Retinal pigment epithelial cell (primary cell): ENCODE results near the gene RGN.

ENCODE experiments used
- DNase-seq: peaks from one replicate; pipeline ENCODE4 v3.0.0-alpha.2; 2010; ENCODE audit warnings: low read depth
- H3K4me3 ChIP-seq: 2 replicates; pipeline ENCODE4 v1.5.1; 2011; ENCODE audit warnings: mild to moderate bottlenecking, low read length, control low read depth, moderate library complexity
- TF ChIP-seq, protein P1 (sequence below): conservative IDR thresholded peaks from 2 replicates; pipeline ENCODE4 v1.5.1; 2011; ENCODE audit warnings: low read depth, low read length, control low read depth, inconsistent platforms

Gene RGN

DNA sequence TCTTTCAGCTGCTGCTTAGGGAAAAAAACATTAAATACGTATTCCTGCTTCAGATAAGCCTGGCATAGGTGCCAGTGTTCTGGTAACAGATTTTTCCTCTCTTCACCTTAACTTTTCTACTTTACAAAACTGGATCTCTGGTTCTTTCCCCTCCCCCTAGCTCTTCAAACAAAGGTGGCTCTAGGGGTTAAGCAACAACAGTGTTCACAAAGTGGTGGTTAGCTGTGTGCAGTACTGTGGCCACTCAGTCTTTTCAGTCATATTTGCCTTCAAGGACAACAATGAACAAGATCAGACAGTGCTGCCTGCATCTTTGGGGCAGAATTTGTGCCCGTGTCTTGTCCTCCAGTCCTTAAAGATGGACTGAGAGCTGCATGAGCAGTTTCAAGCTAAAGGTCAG lies 15.1 kb upstream of the RGN start:
- no peak overlapping the region for H3K4me3 ChIP-seq
- TF ChIP-seq, protein P1, sequence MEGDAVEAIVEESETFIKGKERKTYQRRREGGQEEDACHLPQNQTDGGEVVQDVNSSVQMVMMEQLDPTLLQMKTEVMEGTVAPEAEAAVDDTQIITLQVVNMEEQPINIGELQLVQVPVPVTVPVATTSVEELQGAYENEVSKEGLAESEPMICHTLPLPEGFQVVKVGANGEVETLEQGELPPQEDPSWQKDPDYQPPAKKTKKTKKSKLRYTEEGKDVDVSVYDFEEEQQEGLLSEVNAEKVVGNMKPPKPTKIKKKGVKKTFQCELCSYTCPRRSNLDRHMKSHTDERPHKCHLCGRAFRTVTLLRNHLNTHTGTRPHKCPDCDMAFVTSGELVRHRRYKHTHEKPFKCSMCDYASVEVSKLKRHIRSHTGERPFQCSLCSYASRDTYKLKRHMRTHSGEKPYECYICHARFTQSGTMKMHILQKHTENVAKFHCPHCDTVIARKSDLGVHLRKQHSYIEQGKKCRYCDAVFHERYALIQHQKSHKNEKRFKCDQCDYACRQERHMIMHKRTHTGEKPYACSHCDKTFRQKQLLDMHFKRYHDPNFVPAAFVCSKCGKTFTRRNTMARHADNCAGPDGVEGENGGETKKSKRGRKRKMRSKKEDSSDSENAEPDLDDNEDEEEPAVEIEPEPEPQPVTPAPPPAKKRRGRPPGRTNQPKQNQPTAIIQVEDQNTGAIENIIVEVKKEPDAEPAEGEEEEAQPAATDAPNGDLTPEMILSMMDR = no peak
- DNase-seq = no peak

DNA sequence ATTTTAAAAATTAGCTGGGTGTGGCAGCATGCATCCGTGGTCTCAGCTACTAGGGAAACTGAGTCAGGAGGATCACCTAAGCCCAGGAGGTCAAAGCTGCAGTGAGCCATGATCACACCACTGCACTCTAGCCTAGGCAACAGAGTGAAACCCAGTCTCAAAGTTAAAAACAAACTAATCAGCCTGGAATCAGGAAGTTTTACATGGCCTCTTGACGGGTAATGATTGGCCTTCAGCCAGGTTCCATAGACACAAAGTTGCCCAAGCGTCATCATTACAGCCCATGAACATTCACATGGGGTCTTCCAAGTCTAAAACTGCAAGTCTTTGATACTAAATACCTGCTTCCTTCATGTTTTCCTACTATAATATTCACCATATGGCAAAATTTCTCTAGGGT lies 10.0 kb upstream of the RGN start:
- TF ChIP-seq, protein P1 = no peak
- H3K4me3 ChIP-seq = no peak overlapping the region
- no peak for DNase-seq

DNA sequence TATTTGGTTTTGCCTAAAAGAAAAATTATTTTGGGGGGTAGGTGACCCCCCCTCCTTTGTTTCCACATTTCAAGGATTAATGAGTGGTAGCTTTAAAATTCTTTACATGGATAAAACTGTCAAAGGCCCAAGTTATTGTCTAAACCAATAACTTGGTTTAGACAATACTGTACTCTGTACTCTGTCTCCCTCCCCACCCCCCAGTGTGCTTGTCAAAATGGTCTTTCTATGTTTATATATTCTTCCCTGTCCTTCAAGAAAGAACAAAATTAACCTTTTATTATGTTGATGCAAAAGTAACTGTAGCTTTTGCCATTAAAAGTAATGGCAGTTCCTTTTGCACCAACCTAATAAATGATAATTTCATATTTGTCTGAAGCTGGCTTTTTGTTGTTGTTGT lies 9.5 kb upstream of the RGN start:
- no peak overlapping the region for H3K4me3 ChIP-seq
- no peak for DNase-seq
- TF ChIP-seq, protein P1 = no peak

DNA sequence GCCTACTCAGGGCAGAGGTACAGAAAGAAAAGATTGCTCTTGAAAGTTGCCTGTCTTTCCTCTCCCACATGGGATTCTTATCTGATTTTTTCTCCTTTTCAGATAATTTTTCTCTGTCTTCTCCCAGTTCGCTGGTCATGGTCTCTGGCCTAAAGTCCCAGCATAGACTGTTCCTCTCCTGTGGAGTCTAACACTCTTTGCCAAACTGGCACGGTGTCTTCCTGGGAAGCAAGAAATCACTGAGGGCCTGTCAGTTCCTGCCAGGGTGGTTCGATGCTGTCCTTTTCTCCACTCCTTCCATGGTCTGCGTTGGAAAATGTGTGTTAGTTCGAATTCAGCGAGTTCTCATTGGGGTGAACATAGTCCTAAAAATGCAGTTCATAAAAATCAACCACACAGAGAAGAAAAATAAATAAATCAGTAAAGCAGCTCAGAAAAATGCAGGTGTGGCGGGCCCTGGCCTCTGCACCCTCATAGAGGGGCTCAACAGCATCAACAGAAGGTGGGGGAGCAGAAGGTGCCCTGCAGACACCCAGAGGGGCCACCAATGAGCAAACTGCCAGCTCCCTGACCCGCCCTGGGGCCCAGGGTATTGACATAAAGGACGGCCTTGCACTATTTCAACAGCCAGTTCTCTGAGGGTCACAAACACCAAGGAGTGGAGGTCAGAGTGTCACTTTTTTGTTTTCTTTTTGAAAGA lies 2.1 kb downstream of the RGN start:
- TF ChIP-seq, protein P1 = no peak
- no peak overlapping the region for H3K4me3 ChIP-seq
- DNase-seq = no peak

DNA sequence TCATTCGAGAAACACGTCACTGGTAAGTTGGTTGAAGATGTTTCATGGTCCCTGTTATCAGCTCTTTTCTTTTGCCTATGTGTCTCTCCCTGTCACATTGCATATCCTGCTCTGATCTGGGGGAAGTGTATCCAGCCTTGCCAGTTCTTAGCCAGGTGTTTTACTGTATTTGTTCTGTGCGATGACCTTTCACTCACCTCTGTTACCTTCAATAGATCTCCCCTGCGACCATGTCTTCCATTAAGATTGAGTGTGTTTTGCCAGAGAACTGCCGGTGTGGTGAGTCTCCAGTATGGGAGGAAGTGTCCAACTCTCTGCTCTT lies 2.6 kb downstream of the RGN start:
- DNase-seq = no peak
- no peak overlapping the region for H3K4me3 ChIP-seq
- TF ChIP-seq, protein P1 = no peak

DNA sequence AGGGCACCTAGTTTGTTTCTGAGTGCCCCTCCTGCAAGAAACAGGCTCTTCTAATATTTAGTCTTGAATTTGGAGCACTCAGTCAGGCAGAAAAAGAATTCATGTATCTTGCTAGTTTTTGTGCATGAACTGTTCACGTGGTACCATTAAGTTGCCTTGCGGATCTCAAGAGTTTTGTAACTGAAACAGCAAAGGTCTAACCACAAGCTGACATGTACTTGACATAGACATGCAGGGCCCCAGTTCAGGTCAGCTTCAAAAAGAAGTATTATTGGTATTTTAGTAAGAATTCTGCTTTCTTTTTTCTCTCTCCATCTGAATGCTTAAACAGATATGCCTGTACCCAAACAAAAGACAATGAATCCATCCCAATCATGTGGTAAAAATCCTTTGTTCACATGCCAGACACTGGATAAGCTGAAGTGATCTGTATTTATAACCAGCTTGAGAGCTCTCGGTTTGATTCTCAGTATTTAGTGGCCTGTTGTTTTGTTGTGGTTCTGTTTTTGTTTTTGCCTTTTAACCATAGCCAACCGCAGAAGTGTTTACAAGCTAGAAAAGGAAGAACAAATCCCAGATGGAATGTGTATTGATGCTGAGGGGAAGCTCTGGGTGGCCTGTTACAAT lies 13.0 kb downstream of the RGN start:
- H3K4me3 ChIP-seq = no peak overlapping the region
- peak; percentile 26 for DNase-seq
- TF ChIP-seq, protein P1 = no peak

DNA sequence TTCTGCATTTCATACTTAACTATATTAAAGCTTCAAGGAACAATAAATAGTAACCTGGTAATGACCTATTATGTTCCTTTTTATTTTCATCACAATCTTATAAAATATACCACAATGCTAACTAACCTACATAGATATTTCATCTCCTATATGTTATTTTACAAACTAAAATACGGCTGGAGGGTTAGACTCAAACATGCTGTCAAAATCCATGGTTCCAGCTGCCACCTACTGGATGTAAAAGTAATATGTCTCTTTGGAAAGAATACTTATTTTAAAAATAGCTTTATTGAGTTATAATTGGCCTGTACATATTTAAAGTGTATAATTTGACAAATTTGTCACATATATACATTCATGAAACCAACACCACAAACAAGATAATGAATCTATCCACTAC lies 15.0 kb downstream of the RGN start:
- TF ChIP-seq, protein P1 = peak; percentile 53
- H3K4me3 ChIP-seq = no peak overlapping the region
- peak; percentile 8 for DNase-seq
